Measurements from ENCODE around the gene SERPINB7. TPM values are rescaled to one million over a fixed set of nuclear protein-coding genes. Genes with fewer than 3 reads are reported as not detected.

Gene SERPINB7
- total and polyA plus RNA-seq, 2 of the 8 experiments (the other 6 are each of a cell fraction or from before 2014, with no cell fraction given): not detected

GRCh38 chr18:63837590-63837989, 62.4 kb downstream of the SERPINB7 start:
- H3K79me2 ChIP-seq (ENCODE audit: control insufficient read depth in 1 of 2, insufficient read depth in 2 of 2, low read length in 2 of 2): no peaks in the 10 kb centered on the region
- DNase-seq (ENCODE audit: low read depth in 1 of 2, low spot score in 2 of 2): no peak
- CTCF ChIA-PET (ENCODE audit: partially characterized antibody): interaction anchor here (1.2 to 3.3 kb wide), 3 partner anchors 13 to 326 kb away, joined by 3 to 15 read pairs (median 6); no protein-coding TSS in a partner anchor
- H3K36me3 ChIP-seq (ENCODE audit: control insufficient read depth in 2 of 4, insufficient read depth in 4 of 4, low read length in 3 of 4): no peaks in the 10 kb centered on the region
- H2AFZ ChIP-seq (ENCODE audit: low read length): no peak overlapping the region
- no peak overlapping the region for H2BK15ac ChIP-seq (ENCODE audit: low read length)
- H3K4me2 ChIP-seq (ENCODE audit: insufficient read depth in 1 of 2, low read depth in 2 of 2, low read length in 2 of 2): no peak overlapping the region
- no peak for TF ChIP-seq EGR1 (IDR thresholded peaks at IDR 0.05; ENCODE audit: borderline replicate concordance, low read depth, low read length)
- TF ChIP-seq SAP30 (IDR thresholded peaks at IDR 0.05; ENCODE audit: insufficient read depth, insufficient replicate concordance, low read length): no peak
- TF ChIP-seq TCF12 (IDR thresholded peaks at IDR 0.05; ENCODE audit: low read depth, low read length): no peak
- no peak for TF ChIP-seq BRCA1 (IDR thresholded peaks at IDR 0.05; ENCODE audit: low read depth, low read length)
- TF ChIP-seq YY1 (IDR thresholded peaks at IDR 0.05; ENCODE audit: low read depth, low read length): no peak
- TF ChIP-seq BACH1 (IDR thresholded peaks at IDR 0.05; ENCODE audit: low read length): no peak
- no peak for TF ChIP-seq TAF7 (optimal IDR thresholded peaks at IDR 0.05; ENCODE audit: borderline replicate concordance, low read depth, low read length)
- no peaks in the 10 kb centered on the region for H3K23me2 ChIP-seq (ENCODE audit: low read depth, low read length)
- H3K4ac ChIP-seq (replicated peaks; ENCODE audit: insufficient read length, low read depth, low read length): no peak overlapping the region
- H4K8ac ChIP-seq (ENCODE audit: extremely low read depth, insufficient read depth, low read length): no peak overlapping the region
- H2AK5ac ChIP-seq (ENCODE audit: low read depth, low read length): no peak overlapping the region
- POLR2A ChIA-PET (ENCODE audit: partially characterized antibody): no interaction called here
- no peaks in the 10 kb centered on the region for H4K20me1 ChIP-seq (replicated peaks in 1 of 2; ENCODE audit: control insufficient read depth in 1 of 2, insufficient read depth in 2 of 2, low read length in 2 of 2)
- H3K18ac ChIP-seq (ENCODE audit: extremely low read depth, low read length): no peak overlapping the region
- no peak overlapping the region for H4K91ac ChIP-seq (replicated peaks; ENCODE audit: insufficient read length, low read length)
- no peaks in the 10 kb centered on the region for H3K4me1 ChIP-seq (replicated peaks in 1 of 4; ENCODE audit: control insufficient read depth in 3 of 4, insufficient read depth in 4 of 4, low read length in 3 of 4)
- no peak overlapping the region for H2BK120ac ChIP-seq (replicated peaks; ENCODE audit: low read depth, low read length)
- H2BK20ac ChIP-seq (ENCODE audit: low read length): no peak overlapping the region
- WGBS, 2 experiments (ENCODE audit: extremely low coverage in 1 of 2, insufficient coverage in 1 of 2, insufficient read length in 1 of 2, insufficient replicate concordance in 2 of 2, low coverage in 1 of 2, low lambda C conversion rate in 2 of 2, missing lambda C conversion rate in 1 of 2): 92% methylated on average over 5 of the region's 5 CpGs; no CpG with 5 or more reads in 1 of the 2 experiments
- no peak overlapping the region for H3K9ac ChIP-seq (replicated peaks in 1 of 4; ENCODE audit: extremely low read depth in 1 of 4, low read depth in 3 of 4, low read length in 3 of 4)
- no peaks in the 10 kb centered on the region for H3K79me1 ChIP-seq (ENCODE audit: low read depth, low read length)
- H3K4me3 ChIP-seq (ENCODE audit: extremely low read depth in 1 of 4, insufficient read depth in 2 of 4, low read depth in 3 of 4, low read length in 4 of 4): no peak overlapping the region
- H3K9me3 ChIP-seq (ENCODE audit: insufficient read depth in 2 of 2, low read depth in 1 of 2, low read length in 1 of 2): no peaks in the 10 kb centered on the region
- no peak overlapping the region for H3K14ac ChIP-seq (ENCODE audit: insufficient read length)
- H3K27me3 ChIP-seq (replicated peaks in 1 of 4; ENCODE audit: control insufficient read depth in 3 of 4, extremely low read depth in 1 of 4, insufficient read depth in 3 of 4, low read length in 3 of 4): no peaks in the 10 kb centered on the region
- no peak overlapping the region for H2BK12ac ChIP-seq (ENCODE audit: low read depth, low read length)
- H2BK5ac ChIP-seq (ENCODE audit: low read depth, low read length): no peak overlapping the region
- H3K23ac ChIP-seq (ENCODE audit: insufficient read length): no peak overlapping the region
- no peak overlapping the region for H3K27ac ChIP-seq (ENCODE audit: low read depth, low read length)
- no peak overlapping the region for H4K5ac ChIP-seq (ENCODE audit: insufficient read length, low read depth, low read length)
- no peak overlapping the region for H3K56ac ChIP-seq (replicated peaks; ENCODE audit: insufficient read length, low read depth, low read length)
- no peak for FAIRE-seq

All from H1 (cell line).